Activated CD4-positive, alpha-beta T cell treated with anti-CD3 and anti-CD28 coated beads, Interleukin-2, amount 10 ng/mL, durations not matched to agents 7 days and 5 days (primary cell): Measurements from ENCODE around the gene C2orf72. TPM values are rescaled to one million over a fixed set of nuclear protein-coding genes. Genes with fewer than 3 reads are reported as not detected.

ENCODE experiments used
- CTCF ChIA-PET: fragments of 350-600 bp; sonication (Branson Sonifier 250); formaldehyde crosslinking; loops from one replicate; lab custom pipeline; 2021; ENCODE audit warnings: antibody characterized with exemption; lab: Charles Lee
- POLR2A ChIA-PET: fragments of 350-600 bp; sonication (Branson Sonifier 250); formaldehyde crosslinking; loops from one replicate; lab custom pipeline; 2021; ENCODE audit warnings: antibody characterized with exemption; lab: Charles Lee
- DNase-seq: peaks from one replicate; pipeline ENCODE4 v3.0.0-alpha.2; 2020
- H3K27ac Mint-ChIP-seq: one replicate; pipeline ENCODE4 v1.8.0; 2021; ENCODE audit warnings: mild to moderate bottlenecking, moderate library complexity, mixed read lengths
- H3K27me3 Mint-ChIP-seq: one replicate; pipeline ENCODE4 v1.8.0; 2021; ENCODE audit warnings: mixed read lengths
- H3K36me3 Mint-ChIP-seq: one replicate; pipeline ENCODE4 v1.8.0; 2021; ENCODE audit warnings: low read depth, mixed read lengths
- H3K4me1 Mint-ChIP-seq: one replicate; pipeline ENCODE4 v1.8.0; 2021; ENCODE audit warnings: mixed read lengths
- H3K4me3 Mint-ChIP-seq: one replicate; pipeline ENCODE4 v1.8.0; 2021; ENCODE audit warnings: mild to moderate bottlenecking, moderate library complexity, mixed read lengths
- H3K9me3 Mint-ChIP-seq: one replicate; pipeline ENCODE4 v1.8.0; 2021; ENCODE audit warnings: mixed read lengths
- total RNA-seq, 2 experiments: library from RNA; stranded (reverse); gene quantifications; one replicate each; pipeline ENCODE4 v1.2.3, GENCODE V29; 2021

The C2orf72 gene
- total RNA-seq, 2 experiments from 2014 or later: 0.15 TPM; not detected in 1

- ChIA-PET POLR2A (no interaction called here), CTCF (interaction anchor here (0.6 to 1.2 kb wide), 2 partner anchors 13 to 1500 kb away, joined by 3 to 4 read pairs; no protein-coding TSS in a partner anchor)
- Mint-ChIP-seq H3K27me3 (peaks cover 75% of the 10 kb centered on the region), H3K4me1 (peaks cover 2% of the 10 kb centered on the region), H3K36me3 (no peaks in the 10 kb centered on the region), H3K9me3 (no peaks in the 10 kb centered on the region), H3K27ac (no peak overlapping the region), H3K4me3 (peak overlapping the region; percentile 25)
- DNase-seq: no peak
These were observed 584 bp downstream of the C2orf72 start for GRCh38 chr2:231037731-231038482.

- H3K9me3 Mint-ChIP-seq: no peaks in the 10 kb centered on the region
- POLR2A ChIA-PET: no interaction called here
- DNase-seq: no peak
- H3K4me3 Mint-ChIP-seq: peak overlapping the region; percentile 25
- no peaks in the 10 kb centered on the region for H3K36me3 Mint-ChIP-seq
- peaks cover 2% of the 10 kb centered on the region for H3K4me1 Mint-ChIP-seq
- H3K27me3 Mint-ChIP-seq: peaks cover 76% of the 10 kb centered on the region
- no peak overlapping the region for H3K27ac Mint-ChIP-seq
- CTCF ChIA-PET: interaction anchor here (0.9 to 2.4 kb wide), 2 partner anchors 11 to 14 kb away, joined by 3 to 7 read pairs; no protein-coding TSS in a partner anchor
These were observed 1.4 kb downstream of the C2orf72 start for GRCh38 chr2:231038483-231039293.

- no peak overlapping the region for H3K4me3 Mint-ChIP-seq
- H3K4me1 Mint-ChIP-seq: peaks cover 2% of the 10 kb centered on the region
- ChIA-PET POLR2A (no interaction called here), CTCF (interaction anchor here (0.9 to 2.4 kb wide), 2 partner anchors 11 to 14 kb away, joined by 3 to 7 read pairs; no protein-coding TSS in a partner anchor)
- no peak overlapping the region for H3K27ac Mint-ChIP-seq
- no peak for DNase-seq
- no peaks in the 10 kb centered on the region for H3K9me3 Mint-ChIP-seq
- no peaks in the 10 kb centered on the region for H3K36me3 Mint-ChIP-seq
- H3K27me3 Mint-ChIP-seq: peaks cover 72% of the 10 kb centered on the region
These were observed 2.0 kb downstream of the C2orf72 start for GRCh38 chr2:231039294-231039664.

GRCh38 chr2:231039821-231040364 lies 2.6 kb downstream of the C2orf72 start:
- no peak for DNase-seq
- Mint-ChIP-seq H3K27ac (no peak overlapping the region), H3K36me3 (no peaks in the 10 kb centered on the region), H3K9me3 (no peaks in the 10 kb centered on the region), H3K4me1 (peaks cover 2% of the 10 kb centered on the region), H3K4me3 (no peak overlapping the region), H3K27me3 (peaks cover 67% of the 10 kb centered on the region)
- POLR2A ChIA-PET: no interaction called here
- CTCF ChIA-PET: interaction anchor here (0.7 to 2.4 kb wide), 3 partner anchors 10 to 135 kb away, joined by 3 to 7 read pairs (median 3); no protein-coding TSS in a partner anchor

GRCh38 chr2:231041061-231041689 lies 3.9 kb downstream of the C2orf72 start:
- Mint-ChIP-seq H3K27me3 (peaks cover 57% of the 10 kb centered on the region), H3K4me1 (peaks cover 2% of the 10 kb centered on the region), H3K4me3 (no peak overlapping the region), H3K27ac (no peak overlapping the region), H3K36me3 (no peaks in the 10 kb centered on the region), H3K9me3 (no peaks in the 10 kb centered on the region)
- DNase-seq: no peak
- ChIA-PET CTCF (no interaction called here), POLR2A (no interaction called here)

GRCh38 chr2:231043796-231044195 lies 6.5 kb downstream of the C2orf72 start:
- Mint-ChIP-seq H3K36me3 (no peaks in the 10 kb centered on the region), H3K27me3 (peaks cover 43% of the 10 kb centered on the region), H3K9me3 (no peaks in the 10 kb centered on the region), H3K4me1 (no peaks in the 10 kb centered on the region), H3K4me3 (no peak overlapping the region), H3K27ac (no peak overlapping the region)
- ChIA-PET CTCF (interaction anchor here (0.7 to 1.5 kb wide), 3 partner anchors 9 to 534 kb away, joined by 3 to 5 read pairs (median 5); no protein-coding TSS in a partner anchor), POLR2A (no interaction called here)
- no peak for DNase-seq

GRCh38 chr2:231046916-231047273 lies 9.6 kb downstream of the C2orf72 start:
- CTCF ChIA-PET: no interaction called here
- Mint-ChIP-seq H3K36me3 (no peaks in the 10 kb centered on the region), H3K27ac (no peak overlapping the region), H3K4me3 (no peak overlapping the region), H3K9me3 (no peaks in the 10 kb centered on the region), H3K27me3 (peaks cover 22% of the 10 kb centered on the region), H3K4me1 (peaks cover 2% of the 10 kb centered on the region)
- POLR2A ChIA-PET: no interaction called here
- DNase-seq: no peak

GRCh38 chr2:231047274-231047922 lies 10.1 kb downstream of the C2orf72 start:
- ChIA-PET CTCF (no interaction called here), POLR2A (no interaction called here)
- H3K4me1 Mint-ChIP-seq: peaks cover 6% of the 10 kb centered on the region
- H3K27ac Mint-ChIP-seq: no peak overlapping the region
- DNase-seq: no peak
- peaks cover 19% of the 10 kb centered on the region for H3K27me3 Mint-ChIP-seq
- no peak overlapping the region for H3K4me3 Mint-ChIP-seq
- H3K36me3 Mint-ChIP-seq: no peaks in the 10 kb centered on the region
- no peaks in the 10 kb centered on the region for H3K9me3 Mint-ChIP-seq

GRCh38 chr2:231047923-231048915 lies 10.9 kb downstream of the C2orf72 start:
- no peak overlapping the region for H3K27ac Mint-ChIP-seq
- H3K36me3 Mint-ChIP-seq: no peaks in the 10 kb centered on the region
- H3K4me3 Mint-ChIP-seq: no peak overlapping the region
- peaks cover 16% of the 10 kb centered on the region for H3K27me3 Mint-ChIP-seq
- ChIA-PET CTCF (no interaction called here), POLR2A (no interaction called here)
- no peak for DNase-seq
- H3K9me3 Mint-ChIP-seq: no peaks in the 10 kb centered on the region
- peaks cover 14% of the 10 kb centered on the region for H3K4me1 Mint-ChIP-seq

GRCh38 chr2:231049286-231050017 lies 12.1 kb downstream of the C2orf72 start:
- Mint-ChIP-seq H3K4me1 (peaks cover 25% of the 10 kb centered on the region), H3K4me3 (no peak overlapping the region), H3K9me3 (no peaks in the 10 kb centered on the region), H3K36me3 (no peaks in the 10 kb centered on the region), H3K27ac (no peak overlapping the region), H3K27me3 (peaks cover 14% of the 10 kb centered on the region)
- ChIA-PET POLR2A (no interaction called here), CTCF (interaction anchor here (0.7 kb wide), 1 partner anchor 10 kb away, joined by 3 read pairs; no protein-coding TSS in a partner anchor)
- DNase-seq: no peak
